Measurements from ENCODE around the gene CDO1.

DNA sequence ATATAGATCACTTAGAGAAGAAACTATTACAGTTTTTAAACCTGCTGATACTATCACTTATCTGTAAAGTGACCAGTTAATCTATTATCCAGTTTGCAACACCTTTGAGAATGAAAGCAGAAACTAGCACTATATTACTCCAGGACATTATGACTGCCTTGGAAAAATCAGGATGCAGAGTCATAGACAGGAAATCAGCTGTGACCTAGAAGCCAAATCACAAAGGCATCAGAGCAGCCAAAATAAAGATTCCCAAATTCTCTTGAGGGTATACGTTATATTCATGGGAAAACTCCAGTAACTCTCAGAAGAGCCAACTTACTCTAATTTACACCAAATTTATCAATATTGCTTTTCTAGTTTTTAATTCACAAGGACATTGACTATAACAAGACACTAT lies 49.9 kb downstream of the CDO1 start:
- TF ChIP-seq, protein P1, sequence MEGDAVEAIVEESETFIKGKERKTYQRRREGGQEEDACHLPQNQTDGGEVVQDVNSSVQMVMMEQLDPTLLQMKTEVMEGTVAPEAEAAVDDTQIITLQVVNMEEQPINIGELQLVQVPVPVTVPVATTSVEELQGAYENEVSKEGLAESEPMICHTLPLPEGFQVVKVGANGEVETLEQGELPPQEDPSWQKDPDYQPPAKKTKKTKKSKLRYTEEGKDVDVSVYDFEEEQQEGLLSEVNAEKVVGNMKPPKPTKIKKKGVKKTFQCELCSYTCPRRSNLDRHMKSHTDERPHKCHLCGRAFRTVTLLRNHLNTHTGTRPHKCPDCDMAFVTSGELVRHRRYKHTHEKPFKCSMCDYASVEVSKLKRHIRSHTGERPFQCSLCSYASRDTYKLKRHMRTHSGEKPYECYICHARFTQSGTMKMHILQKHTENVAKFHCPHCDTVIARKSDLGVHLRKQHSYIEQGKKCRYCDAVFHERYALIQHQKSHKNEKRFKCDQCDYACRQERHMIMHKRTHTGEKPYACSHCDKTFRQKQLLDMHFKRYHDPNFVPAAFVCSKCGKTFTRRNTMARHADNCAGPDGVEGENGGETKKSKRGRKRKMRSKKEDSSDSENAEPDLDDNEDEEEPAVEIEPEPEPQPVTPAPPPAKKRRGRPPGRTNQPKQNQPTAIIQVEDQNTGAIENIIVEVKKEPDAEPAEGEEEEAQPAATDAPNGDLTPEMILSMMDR (conservative IDR thresholded peaks at IDR 0.05; ENCODE audit: low read length): no peak
- no peak for TF ChIP-seq EZH2phosphoT487 (IDR thresholded peaks at IDR 0.05; ENCODE audit: borderline replicate concordance, low read depth, low read length)

Measured in OCI-LY7 (cell line).